Measurements from ENCODE around the gene WDFY2. TPM values are rescaled to one million over a fixed set of nuclear protein-coding genes. Genes with fewer than 3 reads are reported as not detected.

WDFY2 gene
- total RNA-seq, 2 donors from 2014 or later: 25.7 to 31.9 TPM

- DNase-seq (no peak), ATAC-seq (no peak)
- H3K36me3 ChIP-seq (replicated peaks in 1 of 2; ENCODE audit: insufficient read depth in 1 of 2, low read depth in 2 of 2): no peaks in the 10 kb centered on the region
- H3K9me3 ChIP-seq: no peaks in the 10 kb centered on the region
- H3K4me1 ChIP-seq: peaks cover 43% of the 10 kb centered on the region
- 36 to 43% methylated on average over 2 of the region's 2 CpGs for WGBS, 2 donors
- intact Hi-C loops (cut with DNase I): no loop called here
- no peak overlapping the region for H3K4me3 ChIP-seq
- H3K27me3 ChIP-seq: no peaks in the 10 kb centered on the region
- TF ChIP-seq, protein P1, sequence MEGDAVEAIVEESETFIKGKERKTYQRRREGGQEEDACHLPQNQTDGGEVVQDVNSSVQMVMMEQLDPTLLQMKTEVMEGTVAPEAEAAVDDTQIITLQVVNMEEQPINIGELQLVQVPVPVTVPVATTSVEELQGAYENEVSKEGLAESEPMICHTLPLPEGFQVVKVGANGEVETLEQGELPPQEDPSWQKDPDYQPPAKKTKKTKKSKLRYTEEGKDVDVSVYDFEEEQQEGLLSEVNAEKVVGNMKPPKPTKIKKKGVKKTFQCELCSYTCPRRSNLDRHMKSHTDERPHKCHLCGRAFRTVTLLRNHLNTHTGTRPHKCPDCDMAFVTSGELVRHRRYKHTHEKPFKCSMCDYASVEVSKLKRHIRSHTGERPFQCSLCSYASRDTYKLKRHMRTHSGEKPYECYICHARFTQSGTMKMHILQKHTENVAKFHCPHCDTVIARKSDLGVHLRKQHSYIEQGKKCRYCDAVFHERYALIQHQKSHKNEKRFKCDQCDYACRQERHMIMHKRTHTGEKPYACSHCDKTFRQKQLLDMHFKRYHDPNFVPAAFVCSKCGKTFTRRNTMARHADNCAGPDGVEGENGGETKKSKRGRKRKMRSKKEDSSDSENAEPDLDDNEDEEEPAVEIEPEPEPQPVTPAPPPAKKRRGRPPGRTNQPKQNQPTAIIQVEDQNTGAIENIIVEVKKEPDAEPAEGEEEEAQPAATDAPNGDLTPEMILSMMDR (IDR thresholded peaks at IDR 0.05): no peak
- no peak for TF ChIP-seq POLR2A (IDR thresholded peaks at IDR 0.05)
- H3K27ac ChIP-seq: no peak overlapping the region
Measured at GRCh38 chr13:51613535-51613934, 29.3 kb downstream of the WDFY2 start.

- peak in 3 of 4 donors; percentile 41 to 61 (median 49) for DNase-seq
- Histone ChIP-seq H3K4me3 (no peak overlapping the region), H3K27ac (peak overlapping the region in 2 of 4 donors; percentile 69 to 75), H3K4me1 (peaks cover 45% of the 10 kb centered on the region), H3K27me3 (no peaks in the 10 kb centered on the region), H3K9me3 (no peaks in the 10 kb centered on the region), H3K36me3 (replicated peaks in 1 of 2; ENCODE audit: insufficient read depth in 1 of 2, low read depth in 2 of 2) (no peaks in the 10 kb centered on the region)
- WGBS, 2 donors: 47 to 52% methylated on average over 7 to 8 of the region's 8 CpGs
- peak in 1 of 3 donors; percentile 24 for TF ChIP-seq POLR2A (IDR thresholded peaks at IDR 0.05)
- TF ChIP-seq, protein P1 (IDR thresholded peaks at IDR 0.05): no peak
- peak; percentile 82 for ATAC-seq
- intact Hi-C loops (cut with DNase I): no loop called here
Measured at GRCh38 chr13:51614350-51614786, 30.1 kb downstream of the WDFY2 start.

DNA sequence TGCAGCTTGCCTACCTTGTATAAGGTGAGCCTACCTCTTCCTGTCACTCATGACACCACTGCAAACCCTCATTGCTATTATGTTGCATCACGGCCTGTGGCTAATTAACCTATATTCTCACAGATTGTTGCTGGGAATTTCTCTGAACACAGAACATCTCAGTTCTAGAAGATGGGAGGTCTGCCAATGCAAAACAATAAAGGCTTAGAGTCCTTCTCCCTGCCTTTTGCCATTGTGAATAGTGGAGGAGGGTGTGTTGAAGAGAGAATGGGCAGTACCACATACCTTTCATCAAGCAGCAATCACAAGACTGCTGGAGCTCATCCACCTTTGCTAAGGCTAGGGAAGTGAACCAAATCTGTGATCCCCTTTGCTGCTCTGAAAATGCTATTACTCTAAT, 34.4 kb downstream of the WDFY2 start:
- 60 to 67% methylated on average over 1 of the region's 1 CpG for WGBS, 2 donors
- ATAC-seq (peak; percentile 38), DNase-seq (no peak)
- H3K27ac ChIP-seq: peak overlapping the region in 2 of 4 donors; percentile 22 to 26
- no peak overlapping the region for H3K4me3 ChIP-seq
- no peaks in the 10 kb centered on the region for H3K36me3 ChIP-seq (replicated peaks in 1 of 2; ENCODE audit: insufficient read depth in 1 of 2, low read depth in 2 of 2)
- H3K4me1 ChIP-seq: peaks cover 35% of the 10 kb centered on the region
- no peak for TF ChIP-seq POLR2A (IDR thresholded peaks at IDR 0.05)
- TF ChIP-seq, protein P1 (IDR thresholded peaks at IDR 0.05): no peak
- intact Hi-C loops (cut with DNase I): no loop called here
- H3K27me3 ChIP-seq: no peaks in the 10 kb centered on the region
- no peaks in the 10 kb centered on the region for H3K9me3 ChIP-seq

DNA sequence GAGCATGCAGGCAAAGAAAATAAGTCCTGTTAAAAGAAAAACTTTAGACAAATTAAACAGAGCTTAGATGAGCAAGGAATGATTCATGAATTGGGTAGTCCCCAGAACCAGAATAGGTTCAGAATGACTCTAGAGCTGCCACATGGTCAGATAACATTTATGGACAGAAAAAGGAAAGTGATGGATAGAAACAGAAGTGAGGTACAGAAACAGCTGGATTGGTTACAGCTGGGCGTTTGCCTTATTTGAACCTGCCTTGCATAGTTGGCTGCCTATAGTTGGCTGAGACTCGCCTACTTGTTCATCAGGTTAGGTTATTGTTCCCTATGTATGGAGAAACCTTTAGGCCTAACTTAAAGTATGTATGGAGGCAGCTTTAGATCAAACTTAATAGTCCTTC, 35.4 kb downstream of the WDFY2 start:
- intact Hi-C loops (cut with DNase I): no loop called here
- WGBS, 2 donors: 67 to 74% methylated on average over 2 of the region's 2 CpGs
- no peak overlapping the region for H3K27ac ChIP-seq
- no peak overlapping the region for H3K4me3 ChIP-seq
- DNase-seq (no peak), ATAC-seq (no peak)
- H3K27me3 ChIP-seq: no peaks in the 10 kb centered on the region
- H3K9me3 ChIP-seq: no peaks in the 10 kb centered on the region
- peaks cover 32% of the 10 kb centered on the region for H3K4me1 ChIP-seq
- no peaks in the 10 kb centered on the region for H3K36me3 ChIP-seq (replicated peaks in 1 of 2; ENCODE audit: insufficient read depth in 1 of 2, low read depth in 2 of 2)
- TF ChIP-seq POLR2A (IDR thresholded peaks at IDR 0.05): no peak
- TF ChIP-seq, protein P1 (IDR thresholded peaks at IDR 0.05): no peak

Measured in body of pancreas (tissue), 4 donors.